ENCODE data around the gene GOLGA3. TPM values are rescaled to one million over a fixed set of nuclear protein-coding genes. Genes with fewer than 3 reads are reported as not detected.

GOLGA3 gene
- total and polyA plus RNA-seq, 2 donors (not counting 1 experiment from before 2014, with no cell fraction given) = 32.7 to 66.0 TPM

DNA sequence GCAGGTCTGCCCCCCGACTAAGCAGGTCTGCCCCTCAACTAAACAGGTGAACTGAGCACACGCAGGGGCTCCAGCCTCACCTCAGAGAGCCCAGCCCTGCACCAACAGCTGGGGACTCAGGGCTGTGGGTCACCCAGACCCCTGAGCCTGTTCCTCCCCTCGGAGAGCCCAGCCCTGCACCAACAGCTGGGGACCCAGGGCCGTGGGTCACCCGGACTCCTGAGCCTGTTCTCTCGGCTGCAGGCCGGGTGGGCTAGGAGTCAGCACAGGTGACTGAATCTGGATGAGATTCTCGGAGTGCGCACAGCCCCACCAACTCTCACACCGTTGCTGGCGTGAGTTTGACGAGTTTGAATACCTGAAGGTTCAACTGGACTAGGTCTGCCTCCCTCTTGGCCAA, 46.7 kb downstream of the GOLGA3 start:
- Histone ChIP-seq H3K4me1 (ENCODE audit: control insufficient read depth in 2 of 2, insufficient read depth in 2 of 2, low read length in 2 of 2) (no peaks in the 10 kb centered on the region), H3K9me3 (ENCODE audit: control extremely low read depth in 1 of 3, control insufficient read depth in 2 of 3, insufficient read depth in 1 of 3, low read length in 2 of 3) (peaks cover 0 to 4% (median 0%) of the 10 kb centered on the region in 3 donors), H2AFZ (ENCODE audit: insufficient read depth, low read depth, low read length, poor library complexity, severe bottlenecking) (no peak overlapping the region), H3K4me2 (replicated peaks; ENCODE audit: low read depth, low read length, poor library complexity, severe bottlenecking) (no peak overlapping the region), H3K79me2 (ENCODE audit: control insufficient read depth, insufficient read depth, low read length) (peaks cover 6% of the 10 kb centered on the region), H3K27ac (ENCODE audit: low read length in 2 of 2) (no peak overlapping the region), H4K20me1 (ENCODE audit: control insufficient read depth, insufficient read depth, low read length, poor library complexity, severe bottlenecking) (no peaks in the 10 kb centered on the region), H3K36me3 (replicated peaks in 1 of 2; ENCODE audit: control extremely low read depth in 1 of 2, control insufficient read depth in 1 of 2, extremely low read depth in 1 of 2, insufficient read depth in 2 of 2, low read length in 1 of 2) (peaks cover 0 to 72% of the 10 kb centered on the region in 2 experiments), H3K27me3 (replicated peaks in 1 of 4; ENCODE audit: control extremely low read depth in 1 of 4, control insufficient read depth in 3 of 4, insufficient read depth in 4 of 4, low read length in 3 of 4) (no peaks in the 10 kb centered on the region), H3K9ac (ENCODE audit: low read length) (no peak overlapping the region), H3K4me3 (ENCODE audit: control extremely low read depth in 1 of 5, extremely low read depth in 1 of 5, insufficient read depth in 1 of 5, low read depth in 2 of 5, low read length in 4 of 5) (no peak overlapping the region)
- TF ChIP-seq EZH2 (IDR thresholded peaks at IDR 0.05; ENCODE audit: borderline replicate concordance, insufficient read depth, low read depth, low read length, poor library complexity, severe bottlenecking) (no peak), CTCF (IDR thresholded peaks at IDR 0.05) (no peak)
- Mint-ChIP-seq H3K4me1 (no peaks in the 10 kb centered on the region), H3K27me3 (no peaks in the 10 kb centered on the region), H3K4me3 (no peak overlapping the region), H3K9me3 (ENCODE audit: insufficient read depth) (no peaks in the 10 kb centered on the region), H3K27ac (no peak overlapping the region)
- DNase-seq (no peak), ATAC-seq (ENCODE audit: low read depth) (no peak)
- 98% methylated on average over 12 of the region's 12 CpGs for WGBS (ENCODE audit: insufficient coverage)
- ChIA-PET POLR2A (no interaction called here), CTCF (no interaction called here)
- intact Hi-C loops (cut with micrococcal nuclease) = no loop called here

DNA sequence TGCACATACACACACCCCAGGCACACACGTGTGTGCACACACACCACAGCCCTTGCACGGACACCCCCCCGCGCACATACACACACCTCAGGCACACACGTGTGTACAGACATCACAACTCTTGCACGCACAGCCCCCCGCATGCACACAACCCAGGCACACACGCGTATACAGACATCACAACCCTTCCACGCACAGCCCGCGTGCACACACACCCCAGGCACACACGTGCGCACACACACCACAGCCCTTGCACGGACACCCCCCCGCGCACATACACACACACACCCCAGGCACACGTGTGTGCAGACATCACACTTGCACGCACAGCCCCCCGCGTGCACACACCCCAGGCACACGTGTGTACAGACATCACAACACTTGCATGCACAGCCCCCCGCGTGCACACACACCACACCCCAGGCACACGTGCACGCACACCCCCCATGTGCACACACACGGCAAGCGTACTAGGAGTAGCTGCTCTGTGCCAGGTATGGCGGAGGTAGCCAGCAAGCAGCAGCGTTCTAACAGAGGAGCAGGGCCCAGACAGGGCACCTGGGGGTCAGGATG, 48.8 kb downstream of the GOLGA3 start:
- intact Hi-C loops (cut with micrococcal nuclease) = no loop called here
- ChIA-PET POLR2A (no interaction called here), CTCF (no interaction called here)
- Mint-ChIP-seq H3K9me3 (ENCODE audit: insufficient read depth) (no peaks in the 10 kb centered on the region), H3K27ac (peak overlapping the region; percentile 20), H3K27me3 (no peaks in the 10 kb centered on the region), H3K4me3 (no peak overlapping the region), H3K4me1 (no peaks in the 10 kb centered on the region)
- no peaks in the 10 kb centered on the region for H3K27me3 ChIP-seq (replicated peaks in 1 of 4; ENCODE audit: control extremely low read depth in 1 of 4, control insufficient read depth in 3 of 4, insufficient read depth in 4 of 4, low read length in 3 of 4)
- H3K9ac ChIP-seq (ENCODE audit: low read length) = no peak overlapping the region
- TF ChIP-seq CTCF (IDR thresholded peaks at IDR 0.05) (no peak), EZH2 (IDR thresholded peaks at IDR 0.05; ENCODE audit: borderline replicate concordance, insufficient read depth, low read depth, low read length, poor library complexity, severe bottlenecking) (no peak)
- H3K36me3 ChIP-seq (replicated peaks in 1 of 2; ENCODE audit: control extremely low read depth in 1 of 2, control insufficient read depth in 1 of 2, extremely low read depth in 1 of 2, insufficient read depth in 2 of 2, low read length in 1 of 2) = peaks cover 3 to 69% of the 10 kb centered on the region in 2 experiments
- DNase-seq (no peak), ATAC-seq (ENCODE audit: low read depth) (no peak)
- H2AFZ ChIP-seq (ENCODE audit: insufficient read depth, low read depth, low read length, poor library complexity, severe bottlenecking) = no peak overlapping the region
- H4K20me1 ChIP-seq (ENCODE audit: control insufficient read depth, insufficient read depth, low read length, poor library complexity, severe bottlenecking) = no peaks in the 10 kb centered on the region
- no peak overlapping the region for H3K4me3 ChIP-seq (ENCODE audit: control extremely low read depth in 1 of 5, extremely low read depth in 1 of 5, insufficient read depth in 1 of 5, low read depth in 2 of 5, low read length in 4 of 5)
- 98% methylated on average over 28 of the region's 30 CpGs for WGBS (ENCODE audit: insufficient coverage)
- no peaks in the 10 kb centered on the region for H3K4me1 ChIP-seq (ENCODE audit: control insufficient read depth in 2 of 2, insufficient read depth in 2 of 2, low read length in 2 of 2)
- H3K27ac ChIP-seq (ENCODE audit: low read length in 2 of 2) = no peak overlapping the region
- H3K9me3 ChIP-seq (ENCODE audit: control extremely low read depth in 1 of 3, control insufficient read depth in 2 of 3, insufficient read depth in 1 of 3, low read length in 2 of 3) = peaks cover 0 to 4% (median 0%) of the 10 kb centered on the region in 3 donors
- peaks cover 6% of the 10 kb centered on the region for H3K79me2 ChIP-seq (ENCODE audit: control insufficient read depth, insufficient read depth, low read length)
- H3K4me2 ChIP-seq (replicated peaks; ENCODE audit: low read depth, low read length, poor library complexity, severe bottlenecking) = no peak overlapping the region

Data from B cell (primary cell).